Stimulated activated CD4-positive, alpha-beta T cell treated with anti-CD3 and anti-CD28 coated beads, Interleukin-1b, Interleukin-23, amount 100 ng/mL, for 4 hours (primary cell): ENCODE data around the gene IRS2.
"Not testable (repeated sequence)": the region's sequence is repeated elsewhere in the genome, so short reads cannot be mapped to it uniquely, and the experiment has no call there.

Source experiments
- DNase-seq, 2 donors: peaks; one replicate each; pipeline ENCODE4 v3.0.0-alpha.2; 2020; ENCODE audit warnings: low read depth in 2 of 2

IRS2 gene, protein sequence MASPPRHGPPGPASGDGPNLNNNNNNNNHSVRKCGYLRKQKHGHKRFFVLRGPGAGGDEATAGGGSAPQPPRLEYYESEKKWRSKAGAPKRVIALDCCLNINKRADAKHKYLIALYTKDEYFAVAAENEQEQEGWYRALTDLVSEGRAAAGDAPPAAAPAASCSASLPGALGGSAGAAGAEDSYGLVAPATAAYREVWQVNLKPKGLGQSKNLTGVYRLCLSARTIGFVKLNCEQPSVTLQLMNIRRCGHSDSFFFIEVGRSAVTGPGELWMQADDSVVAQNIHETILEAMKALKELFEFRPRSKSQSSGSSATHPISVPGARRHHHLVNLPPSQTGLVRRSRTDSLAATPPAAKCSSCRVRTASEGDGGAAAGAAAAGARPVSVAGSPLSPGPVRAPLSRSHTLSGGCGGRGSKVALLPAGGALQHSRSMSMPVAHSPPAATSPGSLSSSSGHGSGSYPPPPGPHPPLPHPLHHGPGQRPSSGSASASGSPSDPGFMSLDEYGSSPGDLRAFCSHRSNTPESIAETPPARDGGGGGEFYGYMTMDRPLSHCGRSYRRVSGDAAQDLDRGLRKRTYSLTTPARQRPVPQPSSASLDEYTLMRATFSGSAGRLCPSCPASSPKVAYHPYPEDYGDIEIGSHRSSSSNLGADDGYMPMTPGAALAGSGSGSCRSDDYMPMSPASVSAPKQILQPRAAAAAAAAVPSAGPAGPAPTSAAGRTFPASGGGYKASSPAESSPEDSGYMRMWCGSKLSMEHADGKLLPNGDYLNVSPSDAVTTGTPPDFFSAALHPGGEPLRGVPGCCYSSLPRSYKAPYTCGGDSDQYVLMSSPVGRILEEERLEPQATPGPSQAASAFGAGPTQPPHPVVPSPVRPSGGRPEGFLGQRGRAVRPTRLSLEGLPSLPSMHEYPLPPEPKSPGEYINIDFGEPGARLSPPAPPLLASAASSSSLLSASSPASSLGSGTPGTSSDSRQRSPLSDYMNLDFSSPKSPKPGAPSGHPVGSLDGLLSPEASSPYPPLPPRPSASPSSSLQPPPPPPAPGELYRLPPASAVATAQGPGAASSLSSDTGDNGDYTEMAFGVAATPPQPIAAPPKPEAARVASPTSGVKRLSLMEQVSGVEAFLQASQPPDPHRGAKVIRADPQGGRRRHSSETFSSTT (N-terminal part only)

DNA sequence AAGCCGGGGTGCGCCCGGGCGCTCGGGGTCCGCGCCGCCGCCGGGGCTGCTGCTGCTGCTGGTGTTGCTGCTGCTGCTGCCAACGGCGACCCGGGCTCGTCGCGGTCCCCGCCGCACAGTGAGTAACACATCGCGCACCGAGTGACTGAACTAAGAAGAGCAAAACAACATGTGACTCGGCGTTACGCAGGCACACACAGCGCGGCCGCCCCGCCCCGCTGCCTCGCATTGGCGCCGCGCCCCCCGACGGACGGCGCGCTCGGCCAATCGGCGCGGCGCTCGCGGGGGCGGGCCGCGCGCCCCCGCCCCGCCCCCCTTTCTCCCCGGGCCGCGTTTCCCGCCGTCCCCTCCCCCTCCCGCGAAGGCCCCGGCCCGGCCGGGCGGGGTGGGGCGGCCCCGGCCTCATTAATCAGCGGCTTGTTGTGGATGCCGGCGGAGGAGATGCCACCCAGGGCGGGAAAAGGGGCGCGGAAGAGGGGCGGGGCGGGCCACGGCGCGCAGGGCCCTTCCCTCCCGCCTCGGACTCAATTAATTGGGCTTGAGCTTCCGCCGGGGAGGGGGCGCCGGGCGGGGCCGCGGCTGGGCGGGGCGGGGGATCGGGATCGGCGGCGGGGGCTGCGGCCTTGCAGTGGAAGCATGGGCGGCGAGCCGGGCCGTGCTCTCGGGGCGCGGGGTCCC lies at the start of gene IRS2:
Gene IRS2 (minus strand): TSS at position 127 of the 678 bp plus-strand sequence. CDS start 530 bp downstream, outside the sequence.
- DNase-seq, result peak; percentile 85 to 86

DNA sequence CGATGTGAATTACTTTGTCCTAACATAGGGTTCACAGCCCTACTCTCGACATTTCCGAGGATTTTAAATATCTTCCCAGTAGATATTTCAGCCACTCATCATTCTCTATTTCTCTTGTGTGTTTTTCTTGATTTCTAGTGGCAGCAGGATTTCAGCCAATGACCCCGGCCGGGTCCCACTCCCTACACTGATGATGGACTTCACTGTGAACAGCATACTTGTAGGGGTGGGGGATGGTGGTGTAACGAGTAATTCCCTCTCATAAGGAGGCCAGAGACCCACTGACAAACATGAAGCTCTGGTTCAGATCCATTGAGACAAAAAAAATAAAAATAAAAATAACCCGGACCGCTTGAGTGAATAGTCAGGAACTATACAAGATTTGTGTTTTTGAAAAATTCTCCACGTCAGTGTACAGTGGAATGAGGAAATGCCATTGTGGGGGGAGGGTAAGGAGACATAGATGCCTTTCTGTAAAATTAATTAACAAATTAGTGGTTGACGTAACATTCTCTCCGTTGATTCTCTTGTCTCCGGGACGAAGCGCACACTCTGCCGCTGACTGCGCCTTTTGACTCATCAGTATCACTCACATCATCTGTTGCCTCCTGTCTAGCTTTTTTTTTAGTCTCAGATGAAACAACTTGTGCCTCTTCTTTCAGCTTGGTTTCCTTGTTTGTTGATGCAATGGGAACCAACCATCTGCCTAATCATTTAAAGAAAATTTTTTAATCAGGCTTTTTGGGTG lies 48.8 kb upstream of the IRS2 start:
- no peak for DNase-seq

DNA sequence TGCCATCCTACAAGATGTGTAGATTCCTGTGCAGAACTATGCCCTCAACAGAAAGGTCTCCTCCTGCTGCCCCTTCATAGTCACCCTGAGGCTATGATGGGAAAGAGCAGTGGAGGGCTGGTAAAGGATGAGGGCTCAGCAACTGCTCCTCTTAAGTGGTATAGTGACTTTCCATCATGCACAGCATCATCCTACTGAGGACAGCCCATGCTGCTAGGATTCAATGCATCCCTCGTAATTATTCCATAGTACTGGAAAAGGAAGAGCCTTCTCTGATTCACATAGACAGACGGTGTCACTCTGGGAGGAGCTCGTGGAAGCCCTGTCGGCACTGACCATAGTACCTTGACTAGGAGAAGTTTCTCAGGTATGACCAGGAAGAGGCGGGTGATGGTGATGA lies 47.6 kb upstream of the IRS2 start:
- DNase-seq, result no peak

DNA sequence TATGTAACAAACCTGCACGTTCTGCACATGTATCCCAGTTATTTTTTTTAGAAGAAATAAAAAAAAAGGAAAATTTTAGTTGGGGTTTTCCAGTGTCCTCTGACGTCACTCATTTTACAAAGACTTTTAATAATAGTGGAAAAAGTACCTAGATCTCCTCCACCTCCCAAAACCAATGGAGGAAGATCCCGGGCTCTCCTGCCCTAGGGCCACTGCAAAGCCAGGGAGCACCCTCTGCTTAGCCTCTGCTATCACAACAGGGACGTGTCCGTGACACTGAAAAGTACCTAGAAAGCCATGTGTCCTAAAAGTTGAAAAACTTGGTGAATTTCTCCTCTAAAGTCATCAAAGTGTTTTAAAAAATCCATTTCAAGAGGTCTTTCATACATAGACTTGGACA lies 46.7 kb upstream of the IRS2 start:
- no peak for DNase-seq

DNA sequence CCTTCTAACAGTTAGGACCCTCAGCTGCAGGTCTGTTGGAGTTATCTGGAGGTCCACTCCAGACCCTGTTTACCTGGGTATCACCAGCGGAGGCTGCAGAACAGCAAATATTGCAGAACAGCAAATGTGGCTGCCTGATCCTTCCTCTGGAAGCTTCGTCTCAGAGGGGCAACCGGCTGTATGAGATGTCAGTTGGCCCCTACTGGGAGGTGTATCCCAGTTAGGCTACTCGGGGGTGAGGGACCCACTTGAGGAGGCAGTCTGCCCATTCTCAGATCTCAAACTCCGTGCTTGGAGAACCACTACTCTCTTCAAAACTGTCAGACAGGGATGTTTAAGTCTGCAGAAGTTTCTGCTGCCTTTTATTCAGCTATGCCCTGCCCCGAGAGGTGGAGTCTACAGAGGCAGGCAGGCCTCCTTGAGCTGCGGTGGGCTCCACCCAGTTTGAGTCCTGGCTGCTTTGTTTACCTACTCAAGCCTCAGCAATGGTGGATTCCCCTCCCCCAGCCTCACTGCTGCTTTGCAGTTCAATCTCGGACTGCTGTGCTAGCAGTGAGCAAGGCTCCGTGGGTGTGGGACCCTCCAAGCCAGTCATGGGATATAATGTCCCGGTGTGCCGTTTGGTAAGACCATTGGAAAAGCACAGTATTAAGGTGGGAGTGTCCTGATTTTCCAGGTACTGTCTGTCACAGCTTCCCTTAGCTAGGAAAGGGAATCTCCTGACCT lies 42.4 kb upstream of the IRS2 start:
- not testable (repeated sequence) for DNase-seq

DNA sequence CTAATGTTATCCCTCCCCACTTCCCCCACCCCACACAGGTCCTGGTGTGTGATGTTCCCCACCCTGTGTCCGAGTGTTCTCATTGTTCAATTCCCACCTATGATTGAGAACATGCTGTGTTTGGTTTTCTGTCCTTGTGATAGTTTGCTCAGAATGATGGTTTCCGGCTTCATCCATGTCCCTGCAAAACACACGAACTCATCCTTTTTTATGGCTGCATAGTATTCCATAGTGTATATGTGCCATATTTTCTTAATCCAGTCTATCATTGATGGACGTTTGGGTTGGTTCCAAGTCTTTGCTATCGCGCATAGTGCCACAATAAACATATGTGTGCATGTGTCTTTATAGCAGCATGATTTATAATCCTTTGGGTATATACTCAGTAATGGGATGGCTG lies 36.8 kb upstream of the IRS2 start:
- DNase-seq, result not testable (repeated sequence)

DNA sequence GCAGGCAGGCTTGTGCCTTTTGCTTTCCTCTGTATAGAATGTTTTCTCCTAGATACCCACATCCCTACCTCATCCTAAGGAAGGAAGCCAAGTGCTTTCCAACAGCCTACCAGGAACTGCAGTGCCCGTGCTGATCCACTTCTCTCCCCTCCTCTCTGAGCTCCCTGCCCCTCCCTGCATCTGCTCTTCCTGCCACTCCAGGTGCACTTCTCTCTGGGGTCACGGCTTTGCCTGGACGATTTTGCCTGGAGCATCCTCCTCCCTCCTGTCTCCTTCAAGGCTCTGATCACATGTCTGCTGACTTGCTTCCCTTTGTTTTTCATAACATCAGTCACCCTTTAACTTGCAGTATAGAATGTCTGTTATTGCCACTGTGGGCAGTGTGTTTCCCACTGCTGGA lies 34.7 kb upstream of the IRS2 start:
- DNase-seq, result no peak

DNA sequence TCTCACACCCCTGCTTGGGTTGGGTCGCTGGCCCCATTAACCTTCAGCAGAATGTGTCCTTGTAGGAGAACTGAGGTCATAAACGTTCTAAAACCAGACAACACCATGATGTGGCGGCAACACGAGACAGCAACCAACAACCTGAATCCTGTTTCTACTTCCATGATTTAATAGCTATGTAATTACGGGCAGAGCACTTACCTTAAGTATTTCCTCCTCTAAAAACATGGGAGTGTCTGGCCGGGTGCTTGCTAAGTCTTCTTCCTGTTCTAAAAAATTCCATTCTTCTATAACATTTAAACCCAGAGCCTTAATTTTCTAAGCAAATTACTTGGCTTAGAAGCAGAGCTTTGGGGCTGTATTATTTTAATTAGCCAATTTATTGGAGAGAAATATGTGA lies 33.5 kb upstream of the IRS2 start:
- no peak for DNase-seq

DNA sequence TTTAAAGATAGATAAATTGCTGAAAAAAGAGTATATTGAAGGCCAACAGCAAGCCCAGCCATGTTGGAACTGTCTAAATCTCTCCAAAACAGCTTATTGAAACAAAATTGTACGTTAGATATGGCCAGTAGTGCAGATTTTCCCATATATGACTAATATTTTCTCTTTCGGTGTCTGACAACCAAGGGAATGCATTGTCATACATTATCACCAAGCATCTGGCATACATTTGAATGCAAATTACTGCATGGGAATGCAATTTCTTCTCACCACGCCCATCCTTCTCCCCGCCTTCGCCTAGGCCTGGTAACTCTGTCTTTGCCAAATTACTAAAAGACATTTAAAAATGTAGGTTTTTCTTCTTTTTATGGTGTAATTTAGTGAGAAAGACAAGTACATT lies 32.5 kb upstream of the IRS2 start:
- DNase-seq, result no peak

DNA sequence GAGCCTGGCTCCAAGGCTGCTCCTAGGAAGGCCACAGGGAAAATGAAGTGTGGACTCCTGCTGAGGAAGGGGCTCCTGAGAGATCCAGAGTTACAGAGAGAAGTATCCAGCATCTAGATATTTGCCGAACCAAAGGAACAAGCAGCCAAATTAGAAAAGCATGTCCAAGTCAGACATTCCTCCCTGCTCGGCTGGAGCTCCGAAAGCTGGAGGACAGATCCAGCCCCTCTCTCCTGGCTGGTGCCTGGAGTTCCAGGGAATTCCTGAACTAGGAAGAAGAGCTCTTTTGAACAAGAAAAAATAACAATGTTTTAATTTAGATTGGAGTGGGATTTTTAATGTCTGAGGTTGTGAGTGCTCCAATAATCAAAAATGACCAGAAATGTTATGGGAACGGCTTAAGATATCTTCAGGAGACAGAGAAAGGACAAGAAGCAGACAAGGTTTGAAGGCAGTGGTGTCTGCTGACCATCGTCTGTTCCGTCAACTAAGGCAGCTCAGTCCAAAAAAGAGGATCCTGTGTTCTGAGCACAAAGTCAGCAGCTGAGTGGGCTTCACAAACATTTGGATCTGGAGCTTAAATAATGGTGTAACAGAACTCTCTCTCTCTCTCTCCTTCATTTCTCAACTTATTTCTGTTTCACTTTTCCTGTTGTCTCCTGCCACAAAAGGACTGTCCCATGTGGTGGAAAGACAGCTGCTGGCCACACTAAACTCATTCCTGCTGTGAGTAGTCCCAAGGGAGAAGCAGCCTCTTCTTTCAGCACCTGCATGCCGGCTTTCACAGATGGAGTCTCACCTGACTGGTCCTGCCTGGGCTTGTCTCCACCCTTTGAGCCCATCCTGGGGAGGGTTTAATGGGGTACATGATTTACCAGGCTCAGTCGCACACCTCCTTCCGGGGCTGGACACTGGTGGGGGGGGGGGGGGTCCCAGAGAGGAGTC lies 31.5 kb upstream of the IRS2 start:
- DNase-seq, result no peak

DNA sequence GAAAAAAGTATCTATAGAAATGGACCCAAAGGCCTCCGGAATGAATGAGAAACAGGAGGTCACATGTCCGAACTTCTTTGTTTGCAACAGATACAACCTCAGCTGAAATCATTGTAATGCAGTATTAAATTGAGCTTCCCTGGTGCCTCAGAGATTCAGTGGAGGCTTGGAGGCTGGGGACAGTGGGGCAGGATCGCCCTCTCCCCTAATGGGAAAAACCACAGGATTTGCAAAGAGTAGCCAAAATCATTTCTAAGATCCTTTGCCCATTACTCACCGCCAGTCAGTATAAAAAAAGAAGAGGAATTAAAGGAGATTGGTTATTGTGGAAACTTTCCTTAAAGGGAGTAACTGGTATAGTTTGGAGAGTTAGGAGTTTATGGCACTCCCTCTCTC lies 30.4 kb upstream of the IRS2 start:
- no peak for DNase-seq

DNA sequence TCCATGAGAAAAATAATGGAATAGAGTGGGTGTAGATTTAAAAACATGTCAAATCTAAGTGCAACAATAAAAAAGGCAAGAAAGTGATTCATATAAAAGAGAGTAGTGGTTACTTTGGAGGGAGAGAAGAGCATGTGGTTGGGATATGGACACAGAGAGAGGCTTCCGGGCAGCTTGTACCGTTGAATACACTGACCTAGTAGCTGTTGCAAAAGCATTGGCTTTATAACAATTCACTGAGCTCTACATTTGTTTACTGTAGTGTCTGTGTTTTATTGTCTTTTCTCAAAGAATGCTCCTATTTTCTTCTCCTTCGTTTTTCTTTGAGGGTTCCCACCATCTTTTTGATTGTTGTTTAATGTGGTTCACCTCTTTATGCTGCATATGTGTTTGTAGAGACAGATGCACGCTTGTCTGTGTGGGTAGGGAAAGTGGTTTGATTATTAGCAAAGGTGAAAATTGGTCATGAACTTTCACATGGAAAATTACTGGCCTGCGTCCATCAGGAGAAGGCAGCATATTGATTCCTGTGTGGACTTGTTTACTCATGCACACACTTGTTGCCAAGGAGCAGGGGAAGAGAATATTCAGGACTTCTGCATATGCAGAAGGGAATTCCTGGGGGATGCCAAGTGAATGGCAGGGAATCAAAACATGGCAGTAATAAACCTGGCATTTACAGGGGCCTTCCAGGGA lies 29.9 kb upstream of the IRS2 start:
- no peak for DNase-seq

DNA sequence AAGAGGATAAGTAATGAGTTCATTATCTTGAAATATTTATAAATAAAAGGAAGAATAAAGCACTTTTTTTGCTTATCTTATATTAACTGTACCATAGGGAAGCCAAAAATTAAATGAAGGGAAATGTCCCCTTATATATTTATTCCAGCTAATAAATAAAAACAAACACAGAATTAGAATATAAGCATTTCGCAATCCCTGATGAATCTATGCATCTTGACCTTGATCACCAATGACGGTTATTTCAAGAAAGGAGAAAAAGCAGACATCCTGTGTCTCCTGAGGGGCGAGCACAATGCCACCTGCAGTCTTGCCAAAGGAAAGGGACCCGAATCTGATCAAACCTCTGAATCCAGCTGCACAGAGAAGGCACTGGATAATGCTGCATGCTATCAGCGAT lies 29.3 kb upstream of the IRS2 start:
- DNase-seq, result no peak

DNA sequence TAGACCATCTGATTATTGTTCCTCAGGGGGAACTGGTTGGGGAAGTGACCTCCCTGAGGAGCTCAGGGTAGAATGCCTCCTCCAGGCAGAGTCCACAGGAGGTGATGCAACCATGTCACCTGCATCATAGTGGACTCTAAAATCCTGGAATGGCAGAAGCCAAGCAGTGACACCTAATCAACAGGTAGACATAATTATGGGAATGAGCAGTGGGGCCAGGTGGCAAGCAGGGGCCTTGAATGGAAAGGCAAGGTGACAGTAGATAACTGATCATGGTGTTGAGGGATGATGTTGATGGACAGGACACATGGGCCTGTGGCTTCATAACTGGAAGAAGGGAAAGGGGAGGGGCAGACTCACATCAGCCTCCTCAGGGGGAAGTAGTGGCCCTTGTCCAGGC lies 27.3 kb upstream of the IRS2 start:
- no peak for DNase-seq

DNA sequence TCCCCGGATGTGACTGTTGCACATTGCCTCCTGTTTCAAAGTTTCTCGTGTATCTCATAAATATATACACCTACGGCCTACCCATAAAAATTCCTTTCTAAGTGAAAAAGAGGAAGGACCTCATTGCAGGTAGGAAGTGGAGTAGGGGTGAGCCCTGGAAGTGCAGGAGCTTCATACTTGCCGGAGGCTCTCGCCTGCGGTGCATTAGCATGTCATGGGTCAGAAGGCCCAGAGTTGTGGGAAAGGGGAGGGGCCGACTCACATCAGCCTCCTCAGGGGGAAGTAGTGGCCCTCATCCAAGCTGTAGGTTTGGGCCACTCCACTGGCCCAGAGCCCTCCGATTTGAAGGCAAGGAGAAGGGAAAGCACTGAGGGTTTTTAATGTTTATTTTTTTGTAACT lies 26.0 kb upstream of the IRS2 start:
- no peak for DNase-seq

DNA sequence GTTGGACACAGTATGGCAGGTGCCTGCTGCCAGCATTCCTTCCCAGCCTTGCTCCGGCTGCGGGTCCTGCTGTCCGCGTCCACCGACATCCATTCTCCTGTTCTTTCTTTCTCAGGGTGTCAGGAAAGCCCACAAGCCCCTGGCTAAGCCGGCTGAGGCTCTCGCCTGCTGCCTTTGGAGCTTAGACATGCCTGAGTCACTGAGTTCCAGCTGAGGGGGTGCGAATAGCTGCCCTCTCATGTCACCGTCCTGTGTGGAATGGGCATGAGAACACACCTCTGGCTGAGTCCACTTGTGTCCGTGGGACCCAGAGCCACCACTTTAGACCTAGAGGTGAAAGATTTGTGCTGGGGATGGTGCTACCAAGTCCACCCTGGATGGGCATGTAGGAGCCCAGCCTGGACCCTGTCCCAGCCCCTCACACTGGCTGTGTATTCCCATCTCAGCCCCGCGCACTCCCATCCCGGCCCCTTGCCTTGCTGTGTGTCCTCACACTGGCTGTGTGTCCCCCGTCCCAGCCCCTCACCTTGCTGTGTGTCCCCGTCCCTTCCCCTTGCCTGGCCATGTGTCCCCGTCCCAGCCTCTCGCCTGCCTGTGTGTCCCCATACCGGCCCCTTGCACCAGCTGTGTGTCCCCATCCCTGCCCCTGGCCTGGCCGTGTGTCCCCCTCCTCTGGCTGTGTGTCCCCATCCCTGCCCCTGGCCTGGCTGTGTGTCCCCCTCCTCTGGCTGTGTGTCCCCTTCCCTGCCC lies 24.6 kb upstream of the IRS2 start:
- no peak for DNase-seq

DNA sequence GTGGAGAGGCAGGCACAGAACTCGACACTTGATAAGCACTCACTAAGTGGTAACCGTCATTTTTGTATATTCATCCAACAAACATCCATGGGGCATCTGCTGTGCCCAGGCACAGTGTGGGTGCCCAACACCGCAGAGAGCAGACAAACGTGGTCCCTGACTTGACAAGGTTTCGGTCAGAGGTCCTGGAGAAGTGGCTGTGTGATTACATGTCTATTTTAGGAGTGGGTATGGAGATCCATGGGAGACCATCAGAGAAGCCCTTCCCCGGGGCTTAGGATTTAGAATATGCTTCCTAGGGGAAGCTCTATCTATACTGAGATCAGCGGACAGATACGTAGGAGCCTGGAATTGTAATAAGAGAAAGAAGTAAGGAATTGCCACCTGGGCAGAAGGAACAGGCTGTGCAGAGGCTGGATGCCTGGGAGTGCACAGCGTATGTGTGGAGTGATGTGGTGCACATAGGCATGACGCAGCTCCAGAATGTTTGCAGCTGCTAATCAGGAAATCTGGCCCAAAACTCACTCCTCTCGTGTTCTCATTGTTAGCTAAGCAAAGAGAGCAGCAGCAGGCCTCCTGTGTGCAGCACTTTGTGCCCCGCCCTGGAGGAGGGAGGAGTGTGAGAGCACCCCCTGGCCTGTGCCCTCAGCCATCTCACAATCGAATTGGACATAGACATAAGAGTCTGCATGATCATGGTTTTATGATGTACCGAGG lies 23.0 kb upstream of the IRS2 start:
- no peak for DNase-seq
